Uterus (tissue), 2 donors: ENCODE measurements around the gene TWF1.

Source experiments
- POLR2A ChIP-seq, 2 donors: fragments of 450-650 bp; IDR thresholded peaks; one replicate each; pipeline ENCODE4 v1.6.1; 2016; ENCODE audit warnings: antibody characterized with exemption in 2 of 2, mild to moderate bottlenecking in 1 of 2, moderate library complexity in 1 of 2
- TF ChIP-seq, protein P1 (sequence below), 4 experiments: fragments of 200-600 bp in 2 of 4; fragments of 450-650 bp in 2 of 4; sonication (generic) in 2 of 4; IDR thresholded peaks; one replicate each; pipeline ENCODE4 v1.5.1; 2016 to 2019; ENCODE audit warnings: antibody characterized with exemption in 4 of 4, mild to moderate bottlenecking in 2 of 4, moderate library complexity in 1 of 4

DNA sequence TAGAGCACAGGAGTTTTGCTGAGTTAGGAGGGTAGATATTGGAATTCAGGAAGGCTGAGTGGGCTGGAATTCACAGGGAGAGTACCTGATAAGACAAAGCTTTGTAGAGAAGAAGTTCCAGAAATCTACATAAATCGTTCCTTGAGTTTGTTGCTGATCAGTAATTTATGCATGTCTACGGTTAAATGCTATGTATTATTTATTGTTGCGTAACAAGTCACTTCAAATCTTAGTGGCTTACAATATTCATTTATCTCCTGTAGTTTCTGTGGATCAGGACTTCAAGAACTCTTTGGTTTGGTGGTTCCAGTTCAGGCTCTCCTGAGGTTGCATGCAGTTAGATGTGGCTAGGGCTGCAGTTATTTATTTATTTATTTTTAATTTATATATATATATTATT, 55.3 kb downstream of the TWF1 start:
- TF ChIP-seq, protein P1, sequence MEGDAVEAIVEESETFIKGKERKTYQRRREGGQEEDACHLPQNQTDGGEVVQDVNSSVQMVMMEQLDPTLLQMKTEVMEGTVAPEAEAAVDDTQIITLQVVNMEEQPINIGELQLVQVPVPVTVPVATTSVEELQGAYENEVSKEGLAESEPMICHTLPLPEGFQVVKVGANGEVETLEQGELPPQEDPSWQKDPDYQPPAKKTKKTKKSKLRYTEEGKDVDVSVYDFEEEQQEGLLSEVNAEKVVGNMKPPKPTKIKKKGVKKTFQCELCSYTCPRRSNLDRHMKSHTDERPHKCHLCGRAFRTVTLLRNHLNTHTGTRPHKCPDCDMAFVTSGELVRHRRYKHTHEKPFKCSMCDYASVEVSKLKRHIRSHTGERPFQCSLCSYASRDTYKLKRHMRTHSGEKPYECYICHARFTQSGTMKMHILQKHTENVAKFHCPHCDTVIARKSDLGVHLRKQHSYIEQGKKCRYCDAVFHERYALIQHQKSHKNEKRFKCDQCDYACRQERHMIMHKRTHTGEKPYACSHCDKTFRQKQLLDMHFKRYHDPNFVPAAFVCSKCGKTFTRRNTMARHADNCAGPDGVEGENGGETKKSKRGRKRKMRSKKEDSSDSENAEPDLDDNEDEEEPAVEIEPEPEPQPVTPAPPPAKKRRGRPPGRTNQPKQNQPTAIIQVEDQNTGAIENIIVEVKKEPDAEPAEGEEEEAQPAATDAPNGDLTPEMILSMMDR (IDR thresholded peaks at IDR 0.05): no peak
- TF ChIP-seq POLR2A (IDR thresholded peaks at IDR 0.05): no peak
